SK-N-SH treated with all-trans-retinoic acid at 6 μM for 48 hours (cell line): ENCODE results near the gene MAP3K7.

Source experiments
- ESRRG ChIP-seq: fragments of 250-450 bp; sonication (Bioruptor Pico); IDR thresholded peaks from 2 replicates; pipeline ENCODE4 v1.6.1; 2021; ENCODE audit warnings: mild to moderate bottlenecking
- PATZ1 ChIP-seq: fragments of 250-450 bp; sonication (Bioruptor Pico); IDR thresholded peaks from 2 replicates; pipeline ENCODE4 v1.8.0; 2020; ENCODE audit warnings: mild to moderate bottlenecking, moderate library complexity, borderline replicate concordance
- ZFP3 ChIP-seq: fragments of 250-450 bp; sonication (Bioruptor Pico); IDR thresholded peaks from 2 replicates; pipeline ENCODE4 v1.5.0; 2020; ENCODE audit warnings: mild to moderate bottlenecking, moderate library complexity

GRCh38 chr6:90483116-90483839 lies 103.6 kb downstream of the MAP3K7 start:
- TF ChIP-seq ESRRG (no peak), PATZ1 (CRISPR knock-in tag) (no peak), ZFP3 (CRISPR knock-in tag) (no peak)
